Measurements from ENCODE around the gene TMEM150C.
"Not testable (repeated sequence)": the region's sequence is repeated elsewhere in the genome, so short reads cannot be mapped to it uniquely, and the experiment has no call there.

Gene TMEM150C

DNA sequence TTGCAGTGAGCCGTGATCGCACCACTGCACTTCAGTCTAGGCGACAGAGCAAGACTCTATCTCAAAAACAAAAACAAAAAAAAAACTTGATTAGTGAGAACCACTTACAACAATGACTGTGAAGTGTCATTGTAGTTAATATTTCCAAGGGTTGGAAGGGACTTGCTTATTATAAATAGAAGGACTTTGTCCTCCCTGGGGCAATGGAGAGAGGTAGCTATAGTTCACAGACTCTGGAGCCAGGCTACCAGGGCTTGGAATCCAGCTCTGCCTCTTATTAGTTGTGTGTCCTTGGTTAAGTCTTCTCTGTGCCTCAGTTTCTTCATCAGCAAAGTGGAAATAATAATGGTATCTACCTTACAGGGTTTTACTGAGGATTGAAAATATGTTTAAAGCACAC lies 51.6 kb downstream of the TMEM150C start:
- no peak for DNase-seq

GRCh38 chr4:82508806-82509428 lies 52.9 kb downstream of the TMEM150C start:
- DNase-seq: no peak

- no peak for DNase-seq
Observed at GRCh38 chr4:82508011-82508410, 53.8 kb downstream of the TMEM150C start.

GRCh38 chr4:82501154-82501442 lies 60.7 kb downstream of the TMEM150C start:
- DNase-seq: no peak

DNA sequence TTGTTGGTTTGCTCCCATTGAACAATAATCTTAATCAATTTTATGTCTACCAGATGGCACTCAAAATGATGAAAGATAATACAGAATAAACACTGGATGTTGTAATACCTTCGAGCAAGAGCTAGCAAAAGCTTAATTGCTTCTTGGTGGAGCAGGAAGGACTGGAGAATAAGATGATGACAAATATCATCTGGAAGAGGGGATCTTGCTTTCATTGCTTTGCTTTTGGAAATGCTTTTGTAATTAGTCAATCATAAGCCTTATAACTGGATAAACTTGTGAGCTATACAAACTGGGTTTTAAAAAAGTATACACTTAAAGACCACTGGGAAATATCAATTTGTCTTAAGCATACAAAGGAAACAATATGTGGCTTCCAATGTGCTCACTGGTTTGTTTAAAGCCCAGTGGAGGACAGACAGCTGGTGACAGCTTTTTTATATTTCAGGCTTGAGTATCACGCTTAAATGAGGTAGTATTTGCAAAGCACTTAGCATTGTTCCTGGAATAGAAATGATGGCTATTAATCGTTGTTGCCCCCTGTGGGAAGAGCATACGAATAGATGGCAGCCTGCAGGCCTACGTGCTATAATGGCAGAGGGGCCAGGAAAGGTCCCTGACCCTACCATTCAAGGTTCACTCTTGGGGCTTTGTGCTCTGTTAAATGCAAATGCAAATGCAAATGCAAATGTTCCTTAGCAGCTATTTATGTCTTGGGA lies 61.2 kb downstream of the TMEM150C start:
- no peak for DNase-seq

GRCh38 chr4:82499738-82500434 lies 61.9 kb downstream of the TMEM150C start:
- no peak for DNase-seq

- DNase-seq: no peak
Observed at GRCh38 chr4:82496349-82496748, 65.4 kb downstream of the TMEM150C start.

- DNase-seq: no peak
Observed at GRCh38 chr4:82495666-82496065, 66.1 kb downstream of the TMEM150C start.

- DNase-seq: no peak
Observed at GRCh38 chr4:82493721-82494425, 67.9 kb downstream of the TMEM150C start.

GRCh38 chr4:82491251-82491960 lies 70.4 kb downstream of the TMEM150C start:
- no peak for DNase-seq

DNA sequence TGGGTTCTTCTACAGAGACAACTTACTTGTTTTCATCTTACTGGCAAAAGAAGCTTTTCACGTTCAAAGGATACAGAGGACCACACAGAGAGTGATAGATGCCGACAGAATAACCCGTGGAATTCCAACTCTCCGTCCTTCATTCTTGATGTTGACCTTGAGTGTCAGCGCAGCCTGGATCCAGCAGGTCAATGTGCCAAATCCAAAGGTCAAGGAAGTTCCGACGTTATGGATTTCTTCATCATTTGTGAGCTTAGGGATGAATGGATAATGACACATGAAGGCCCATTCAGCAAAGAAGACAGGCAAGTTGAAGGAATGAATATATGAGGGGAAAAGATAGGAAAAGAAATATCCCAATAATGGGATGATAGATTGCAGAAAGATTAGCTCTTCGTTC lies 71.8 kb downstream of the TMEM150C start:
- DNase-seq: no peak

DNA sequence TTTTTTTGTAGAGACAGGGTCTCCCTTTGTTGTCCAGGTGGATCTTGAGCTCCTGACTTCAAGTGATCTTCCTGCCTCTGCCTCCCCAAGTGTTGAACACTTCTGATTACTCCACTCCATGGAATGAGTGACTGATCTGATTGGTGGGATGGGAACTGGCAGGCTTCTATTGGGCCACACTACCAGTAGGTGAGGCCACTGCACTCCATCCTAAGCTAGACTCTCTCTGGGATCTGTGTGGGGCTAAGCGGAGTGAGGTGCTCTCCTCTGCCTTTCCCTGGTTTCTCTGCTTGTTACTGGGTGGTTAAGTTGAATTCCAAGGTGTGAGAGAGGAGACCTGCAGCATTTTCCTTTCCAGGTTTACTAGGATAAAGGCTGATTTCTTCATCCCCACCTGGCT lies 72.7 kb downstream of the TMEM150C start:
- DNase-seq: no peak

GRCh38 chr4:82484996-82485783 lies 76.6 kb downstream of the TMEM150C start:
- DNase-seq: no peak

DNA sequence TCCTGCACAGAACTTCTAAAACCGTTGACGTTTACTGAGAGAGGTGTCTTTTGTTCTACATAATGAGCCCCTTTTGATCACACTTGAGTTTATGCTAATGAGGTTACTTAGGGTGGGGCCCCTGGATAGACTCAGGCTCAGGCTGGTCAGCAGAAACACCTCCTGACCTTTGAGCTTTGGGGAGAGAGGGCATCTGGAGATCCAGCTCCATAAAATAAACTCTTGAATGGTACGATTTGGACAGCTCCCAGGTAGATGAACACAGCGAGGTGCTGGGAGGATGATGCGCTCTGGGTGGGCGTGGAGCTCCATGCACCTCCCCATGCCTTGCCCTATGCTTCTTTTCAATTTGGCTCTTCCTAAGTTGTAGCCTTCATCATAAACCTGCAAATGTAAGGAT lies 79.4 kb downstream of the TMEM150C start:
- DNase-seq: no peak

GRCh38 chr4:82481506-82481840 lies 80.3 kb downstream of the TMEM150C start:
- DNase-seq: no peak

DNA sequence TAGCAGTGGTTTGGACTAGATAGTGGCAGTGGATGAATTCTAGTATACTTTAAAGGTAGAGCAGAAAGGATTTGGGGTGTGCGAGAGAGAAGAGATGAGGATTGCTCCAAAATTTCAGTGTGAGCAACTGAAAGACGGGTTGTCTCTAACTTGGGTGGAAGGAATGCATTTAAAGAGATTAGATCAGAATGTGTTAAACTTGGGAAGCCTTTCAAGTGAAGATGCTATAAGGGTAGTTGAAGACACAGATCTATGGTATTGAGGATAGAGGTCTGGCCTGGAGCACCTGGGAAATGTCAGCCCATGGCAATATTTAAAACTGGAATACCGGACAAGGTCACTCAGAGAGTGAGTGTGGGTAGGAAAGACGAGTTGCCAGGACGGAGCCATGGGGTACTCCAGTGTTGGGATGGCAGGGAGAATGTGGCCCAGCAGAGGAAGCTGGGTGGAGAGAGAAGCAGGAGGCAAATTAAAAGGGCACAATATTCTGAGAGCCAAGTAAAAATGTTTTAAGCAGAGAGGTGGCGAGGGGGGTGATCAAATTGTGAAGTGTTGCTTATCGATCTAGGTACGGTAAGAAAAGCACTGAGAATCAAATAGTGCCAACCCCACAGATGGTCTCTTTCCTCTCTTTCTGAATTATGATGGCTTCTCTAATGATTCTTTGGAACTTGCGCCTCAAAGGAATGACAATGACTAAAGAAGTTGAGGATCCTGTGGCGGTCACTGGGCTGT lies 80.8 kb downstream of the TMEM150C start:
- DNase-seq: no peak

GRCh38 chr4:82479562-82479961 lies 82.2 kb downstream of the TMEM150C start:
- DNase-seq: no peak

DNA sequence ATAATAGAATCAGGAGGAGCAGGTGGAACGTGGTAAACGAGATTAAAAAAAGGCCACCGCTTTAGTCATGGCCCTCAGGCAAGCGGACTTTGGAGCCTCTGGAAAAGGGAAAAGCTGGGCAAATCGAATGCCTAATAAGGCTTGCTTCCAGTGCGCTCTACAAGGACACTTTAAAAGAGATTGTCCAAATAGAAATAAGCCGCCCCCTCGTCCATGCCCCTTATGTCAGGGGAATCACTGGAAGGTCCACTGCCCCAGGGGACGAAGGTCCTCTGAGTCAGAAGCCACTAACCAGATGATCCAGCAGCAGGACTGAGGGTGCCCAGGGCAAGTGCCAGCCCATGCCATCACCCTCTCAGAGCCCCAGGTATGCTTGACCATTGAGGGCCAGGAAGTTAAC lies 84.3 kb downstream of the TMEM150C start:
- not testable (repeated sequence) for DNase-seq

- not testable (repeated sequence) for DNase-seq
Observed at GRCh38 chr4:82475931-82476330, 85.9 kb downstream of the TMEM150C start.

DNA sequence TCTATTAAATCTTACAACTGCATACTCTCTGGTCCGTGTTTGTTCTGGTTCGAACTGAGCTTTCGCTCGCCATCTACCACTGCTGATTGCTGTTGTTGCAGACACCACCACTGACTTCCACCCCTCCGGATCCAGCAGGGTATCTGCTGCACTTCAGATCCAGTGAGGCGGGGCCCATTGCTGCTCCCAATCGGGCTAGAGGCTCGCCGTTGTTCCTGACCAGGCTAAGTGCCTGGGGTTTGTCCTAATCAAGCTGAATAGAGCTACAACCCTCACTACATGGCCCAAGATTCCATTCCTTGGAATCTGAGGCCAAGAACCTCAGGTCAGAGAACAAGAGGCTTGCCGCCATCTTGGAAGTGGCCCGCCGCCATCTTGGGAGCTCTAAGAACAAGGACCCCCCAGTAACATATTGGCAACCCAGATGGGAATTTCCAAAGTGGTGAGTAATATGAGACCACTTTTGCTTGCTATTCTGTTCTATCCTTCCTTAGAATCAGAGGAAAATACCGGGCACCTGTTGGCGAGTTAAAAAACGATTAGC lies 88.1 kb downstream of the TMEM150C start:
- no peak for DNase-seq

- DNase-seq: not testable (repeated sequence)
Observed at GRCh38 chr4:82473080-82473479, 88.7 kb downstream of the TMEM150C start.

Data from CD4-positive, alpha-beta T cell treated with Interleukin-17A for 1 hour (primary cell).